SK-N-MC (cell line): ENCODE measurements around the gene PRR32.

Experiments used
- EZH2 ChIP-seq: fragments of 200-600 bp; sonication (generic); IDR thresholded peaks from one replicate; pipeline ENCODE4 v1.6.1; 2017; ENCODE audit warnings: antibody characterized with exemption
- POLR2AphosphoS5 ChIP-seq: IDR thresholded peaks from 2 replicates; pipeline ENCODE4 v1.6.1; 2012; ENCODE audit warnings: mild to moderate bottlenecking, low read depth, low read length, borderline replicate concordance

DNA sequence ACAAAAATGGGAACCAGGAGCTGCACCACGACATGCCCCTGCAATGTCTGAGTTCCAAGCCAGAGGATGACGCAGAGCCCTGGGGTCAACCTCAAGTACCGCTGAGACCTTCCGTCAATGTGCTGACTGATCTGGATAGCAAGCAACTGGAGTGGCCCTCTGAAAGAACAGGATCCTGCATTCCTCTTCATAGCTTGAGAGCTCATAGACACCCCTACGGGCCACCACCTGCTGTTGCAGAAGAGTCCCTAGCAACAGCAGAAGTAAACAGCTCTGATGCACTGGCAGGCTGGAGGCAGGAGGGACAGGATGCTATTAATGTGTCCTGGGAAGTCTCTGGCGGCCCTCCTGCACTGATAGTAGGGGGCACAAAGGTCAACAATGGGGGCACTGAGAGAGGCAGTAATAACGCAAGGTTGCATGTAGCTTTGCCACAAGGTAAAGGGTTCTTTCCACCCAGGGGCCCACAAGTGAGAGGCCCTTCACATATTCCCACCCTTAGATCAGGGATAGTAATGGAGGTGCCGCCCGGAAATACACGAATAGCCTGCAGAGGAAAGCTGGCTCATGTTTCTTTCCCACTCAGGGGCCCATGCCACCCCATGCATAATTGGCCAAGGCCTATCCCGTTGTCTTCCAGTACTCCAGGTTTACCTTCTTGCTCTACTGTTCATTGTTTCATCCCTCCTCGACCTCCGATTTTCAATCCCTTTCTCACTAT lies 1.3 kb downstream of the PRR32 start:
- TF ChIP-seq POLR2AphosphoS5 (no peak), EZH2 (no peak)
